Measurements from ENCODE around the gene PLCL2.

The PLCL2 gene

GRCh38 chr3:16890597-16891333 is 6.0 kb downstream of the PLCL2 start:
- in situ Hi-C loops (cut with HindIII; ENCODE audit: low pct_ligation_motif_present, low sequenced_read_pairs) = no loop called here
- Histone ChIP-seq H3K36me3 (replicated peaks) (no peaks in the 10 kb centered on the region), H3K27ac (no peak overlapping the region), H3K4me3 (ENCODE audit: low read depth, low read length) (no peak overlapping the region), H3K27me3 (replicated peaks) (no peaks in the 10 kb centered on the region)
- peak; percentile 54 for DNase-seq
- TF ChIP-seq CTCF (IDR thresholded peaks at IDR 0.05; ENCODE audit: low read depth, low read length, missing control alignments) = no peak

- TF ChIP-seq CTCF (IDR thresholded peaks at IDR 0.05; ENCODE audit: low read depth, low read length, missing control alignments) = no peak
- no peak for DNase-seq
- no peaks in the 10 kb centered on the region for H3K27me3 ChIP-seq (replicated peaks)
- H3K36me3 ChIP-seq (replicated peaks) = no peaks in the 10 kb centered on the region
- no peak overlapping the region for H3K4me3 ChIP-seq (ENCODE audit: low read depth, low read length)
- no peak overlapping the region for H3K27ac ChIP-seq
- in situ Hi-C loops (cut with HindIII; ENCODE audit: low pct_ligation_motif_present, low sequenced_read_pairs) = no loop called here
Measured at GRCh38 chr3:16893618-16894200, 9.0 kb downstream of the PLCL2 start.

- in situ Hi-C loops (cut with HindIII; ENCODE audit: low pct_ligation_motif_present, low sequenced_read_pairs) = no loop called here
- no peak for TF ChIP-seq CTCF (IDR thresholded peaks at IDR 0.05; ENCODE audit: low read depth, low read length, missing control alignments)
- DNase-seq = no peak
- Histone ChIP-seq H3K27ac (no peak overlapping the region), H3K4me3 (ENCODE audit: low read depth, low read length) (no peak overlapping the region), H3K27me3 (replicated peaks) (no peaks in the 10 kb centered on the region), H3K36me3 (replicated peaks) (no peaks in the 10 kb centered on the region)
Measured at GRCh38 chr3:16896094-16896627, 11.4 kb downstream of the PLCL2 start.

GRCh38 chr3:16896820-16897219 is 12.1 kb downstream of the PLCL2 start:
- Histone ChIP-seq H3K4me3 (ENCODE audit: low read depth, low read length) (no peak overlapping the region), H3K27me3 (replicated peaks) (no peaks in the 10 kb centered on the region), H3K36me3 (replicated peaks) (no peaks in the 10 kb centered on the region), H3K27ac (no peak overlapping the region)
- no peak for DNase-seq
- in situ Hi-C loops (cut with HindIII; ENCODE audit: low pct_ligation_motif_present, low sequenced_read_pairs) = no loop called here
- no peak for TF ChIP-seq CTCF (IDR thresholded peaks at IDR 0.05; ENCODE audit: low read depth, low read length, missing control alignments)

GRCh38 chr3:16897254-16897926 is 12.6 kb downstream of the PLCL2 start:
- Histone ChIP-seq H3K36me3 (replicated peaks) (no peaks in the 10 kb centered on the region), H3K27me3 (replicated peaks) (no peaks in the 10 kb centered on the region), H3K4me3 (ENCODE audit: low read depth, low read length) (no peak overlapping the region), H3K27ac (no peak overlapping the region)
- TF ChIP-seq CTCF (IDR thresholded peaks at IDR 0.05; ENCODE audit: low read depth, low read length, missing control alignments) = no peak
- in situ Hi-C loops (cut with HindIII; ENCODE audit: low pct_ligation_motif_present, low sequenced_read_pairs) = no loop called here
- DNase-seq = no peak

Measured in brain microvascular endothelial cell (primary cell).